ENCODE measurements around the gene LRFN4.
A peak's percentile ranks its signal among the peaks of the same experiment; 100 is the strongest.

Gene LRFN4

GRCh38 chr11:66894141-66894540 lies 37.3 kb downstream of the LRFN4 start:
- DNase-seq: peak; percentile 70 to 81

GRCh38 chr11:66901964-66902390 lies 45.1 kb downstream of the LRFN4 start:
- no peak for DNase-seq

GRCh38 chr11:66902486-66903177 lies 45.8 kb downstream of the LRFN4 start:
- DNase-seq: no peak

- DNase-seq: no peak
These were observed 47.2 kb downstream of the LRFN4 start for GRCh38 chr11:66904055-66904454.

- no peak for DNase-seq
These were observed 47.7 kb downstream of the LRFN4 start for GRCh38 chr11:66904561-66904960.

GRCh38 chr11:66904981-66905521 lies 48.2 kb downstream of the LRFN4 start:
- no peak for DNase-seq

- no peak for DNase-seq
These were observed 48.8 kb downstream of the LRFN4 start for GRCh38 chr11:66905631-66906030.

GRCh38 chr11:66906061-66906733 lies 49.3 kb downstream of the LRFN4 start:
- no peak for DNase-seq

GRCh38 chr11:66907751-66908630 lies 51.1 kb downstream of the LRFN4 start:
- DNase-seq: no peak

GRCh38 chr11:66909181-66909580 lies 52.3 kb downstream of the LRFN4 start:
- no peak for DNase-seq

GRCh38 chr11:66910016-66910415 lies 53.2 kb downstream of the LRFN4 start:
- DNase-seq: no peak

Data from SHP77 (cell line).